Non-pigmented ciliary epithelial cell (primary cell): ENCODE results near the gene EIF4G1.

Experiments
- DNase-seq: peaks from one replicate; pipeline ENCODE4 v3.0.0-alpha.2; 2010; ENCODE audit warnings: low read depth

EIF4G1 gene

GRCh38 chr3:184307915-184308314 lies 6.5 kb upstream of the EIF4G1 start:
- DNase-seq = no peak

GRCh38 chr3:184308744-184309143 lies 5.7 kb upstream of the EIF4G1 start:
- DNase-seq = no peak

- no peak for DNase-seq
Observed at GRCh38 chr3:184311633-184312032, 2.8 kb upstream of the EIF4G1 start.

GRCh38 chr3:184314700-184315542 lies 515 bp downstream of the EIF4G1 start:
- DNase-seq = no peak

- DNase-seq = no peak
Observed at GRCh38 chr3:184315543-184315867, 1.1 kb downstream of the EIF4G1 start.

- no peak for DNase-seq
Observed at GRCh38 chr3:184315871-184316661, 1.7 kb downstream of the EIF4G1 start.

- no peak for DNase-seq
Observed at GRCh38 chr3:184316792-184317191, 2.4 kb downstream of the EIF4G1 start.

GRCh38 chr3:184317201-184317600 lies 2.8 kb downstream of the EIF4G1 start:
- no peak for DNase-seq

- peak; percentile 89 for DNase-seq
Observed at GRCh38 chr3:184320104-184320445, 5.7 kb downstream of the EIF4G1 start.

GRCh38 chr3:184321666-184322065 lies 7.3 kb downstream of the EIF4G1 start:
- no peak for DNase-seq

GRCh38 chr3:184322731-184323487 lies 8.5 kb downstream of the EIF4G1 start:
- no peak for DNase-seq

GRCh38 chr3:184323696-184324095 lies 9.3 kb downstream of the EIF4G1 start:
- no peak for DNase-seq

- no peak for DNase-seq
Observed at GRCh38 chr3:184325269-184325668, 10.9 kb downstream of the EIF4G1 start.

GRCh38 chr3:184325715-184326369 lies 11.4 kb downstream of the EIF4G1 start:
- no peak for DNase-seq

GRCh38 chr3:184327171-184327570 lies 12.8 kb downstream of the EIF4G1 start:
- DNase-seq = no peak

GRCh38 chr3:184328516-184328915 lies 14.1 kb downstream of the EIF4G1 start:
- no peak for DNase-seq

- DNase-seq = peak; percentile 92
Observed at GRCh38 chr3:184332370-184333090, 18.1 kb downstream of the EIF4G1 start.

- no peak for DNase-seq
Observed at GRCh38 chr3:184333190-184333589, 18.8 kb downstream of the EIF4G1 start.

GRCh38 chr3:184333700-184334099 lies 19.3 kb downstream of the EIF4G1 start:
- DNase-seq = no peak

GRCh38 chr3:184334470-184335158 lies 20.2 kb downstream of the EIF4G1 start:
- no peak for DNase-seq

- DNase-seq = no peak
Observed at GRCh38 chr3:184335291-184335660, 20.9 kb downstream of the EIF4G1 start.
